Measurements from ENCODE around the gene PARD6A. TPM values are rescaled to one million over a fixed set of nuclear protein-coding genes. Genes with fewer than 3 reads are reported as not detected.

The PARD6A gene, protein sequence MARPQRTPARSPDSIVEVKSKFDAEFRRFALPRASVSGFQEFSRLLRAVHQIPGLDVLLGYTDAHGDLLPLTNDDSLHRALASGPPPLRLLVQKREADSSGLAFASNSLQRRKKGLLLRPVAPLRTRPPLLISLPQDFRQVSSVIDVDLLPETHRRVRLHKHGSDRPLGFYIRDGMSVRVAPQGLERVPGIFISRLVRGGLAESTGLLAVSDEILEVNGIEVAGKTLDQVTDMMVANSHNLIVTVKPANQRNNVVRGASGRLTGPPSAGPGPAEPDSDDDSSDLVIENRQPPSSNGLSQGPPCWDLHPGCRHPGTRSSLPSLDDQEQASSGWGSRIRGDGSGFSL
- 10.8 and 11.2 TPM in 2 replicates for total RNA-seq (2021)
- long read RNA-seq, transcript PARD6A-202 (3 exons, 1,260 nt), result major isoform, 22 of 32 reads
- long read RNA-seq, partial matches to known transcripts, result 2 of 32 reads
- long read RNA-seq, other reads (novel, unspliced or antisense), result 6 of 32 reads

GRCh38 chr16:67660564-67661028, at the start of gene PARD6A:
TSS of gene PARD6A (plus strand) at chr16:67660960. CDS start at chr16:67661039, 79 bp downstream.
- H3K27me3 ChIP-seq (ENCODE audit: insufficient read depth, low read length), result no peaks in the 10 kb centered on the region
- Mint-ChIP-seq H3K27me3 (ENCODE audit: low read depth) (peaks cover 2% of the 10 kb centered on the region), H3K27ac (peak within 1 kb of the TSS; percentile 79 to 98 (median 98); a peak in 6 of 7 replicates), H3K4me3 (peak within 1 kb of the TSS; percentile 85 to 94), H3K4me1 (peaks cover 12 to 24% of the 10 kb centered on the region in 2 experiments), H3K36me3 (ENCODE audit: insufficient read depth in 1 of 3, low read depth in 3 of 3) (peaks cover 10 to 26% (median 10%) of the 10 kb centered on the region in 3 experiments), H3K9me3 (no peaks in the 10 kb centered on the region)
- H2BK15ac ChIP-seq (ENCODE audit: low read depth, low read length), result no peak within 1 kb of the TSS; the same call in 1 of the 2 replicates
- no peak within 1 kb of the TSS for H3K4ac ChIP-seq (ENCODE audit: low read depth, low read length)
- H4K20me1 ChIP-seq (ENCODE audit: control insufficient read depth, insufficient read depth, insufficient read length), result no peaks in the 10 kb centered on the region
- H2BK12ac ChIP-seq (ENCODE audit: insufficient read length, low read depth, low read length), result no peak within 1 kb of the TSS
- H2BK20ac ChIP-seq (ENCODE audit: low read depth, low read length, poor library complexity, severe bottlenecking), result no peak within 1 kb of the TSS
- no peak within 1 kb of the TSS for H4K8ac ChIP-seq (replicated peaks; ENCODE audit: insufficient read length, low read depth, low read length)
- no peaks in the 10 kb centered on the region for H3K9me3 ChIP-seq (ENCODE audit: control insufficient read depth, low read depth, low read length)
- H3K4me2 ChIP-seq (ENCODE audit: insufficient read depth, insufficient read length, low read length), result peak within 1 kb of the TSS; percentile 57
- TF ChIP-seq, protein P1, sequence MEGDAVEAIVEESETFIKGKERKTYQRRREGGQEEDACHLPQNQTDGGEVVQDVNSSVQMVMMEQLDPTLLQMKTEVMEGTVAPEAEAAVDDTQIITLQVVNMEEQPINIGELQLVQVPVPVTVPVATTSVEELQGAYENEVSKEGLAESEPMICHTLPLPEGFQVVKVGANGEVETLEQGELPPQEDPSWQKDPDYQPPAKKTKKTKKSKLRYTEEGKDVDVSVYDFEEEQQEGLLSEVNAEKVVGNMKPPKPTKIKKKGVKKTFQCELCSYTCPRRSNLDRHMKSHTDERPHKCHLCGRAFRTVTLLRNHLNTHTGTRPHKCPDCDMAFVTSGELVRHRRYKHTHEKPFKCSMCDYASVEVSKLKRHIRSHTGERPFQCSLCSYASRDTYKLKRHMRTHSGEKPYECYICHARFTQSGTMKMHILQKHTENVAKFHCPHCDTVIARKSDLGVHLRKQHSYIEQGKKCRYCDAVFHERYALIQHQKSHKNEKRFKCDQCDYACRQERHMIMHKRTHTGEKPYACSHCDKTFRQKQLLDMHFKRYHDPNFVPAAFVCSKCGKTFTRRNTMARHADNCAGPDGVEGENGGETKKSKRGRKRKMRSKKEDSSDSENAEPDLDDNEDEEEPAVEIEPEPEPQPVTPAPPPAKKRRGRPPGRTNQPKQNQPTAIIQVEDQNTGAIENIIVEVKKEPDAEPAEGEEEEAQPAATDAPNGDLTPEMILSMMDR (conservative IDR thresholded peaks at IDR 0.05), result no peak
- no peak within 1 kb of the TSS for H2BK120ac ChIP-seq (ENCODE audit: low read depth, low read length, poor library complexity, severe bottlenecking)
- H3K23ac ChIP-seq (ENCODE audit: insufficient read length, low read depth, low read length), result no peak within 1 kb of the TSS
- WGBS (ENCODE audit: extremely low coverage, insufficient read length, low lambda C conversion rate), result no CpG with 5 or more reads among the region's 48 CpGs
- no peaks in the 10 kb centered on the region for H3K79me1 ChIP-seq (ENCODE audit: insufficient read depth, low read depth, low read length, poor library complexity, severe bottlenecking)
- no peak within 1 kb of the TSS for H2AK5ac ChIP-seq (ENCODE audit: insufficient read length, low read length)
- H3K14ac ChIP-seq (ENCODE audit: insufficient read depth, low read length), result 0 out of 2 replicates have a peak within 1 kb of the TSS, but pooled peaks have one; percentile 54
- H3T11ph ChIP-seq (ENCODE audit: low read length), result no peak within 1 kb of the TSS
- peaks cover 11% of the 10 kb centered on the region for H3K23me2 ChIP-seq (ENCODE audit: insufficient read length, low read depth, low read length, poor library complexity, severe bottlenecking)
- peak; percentile 97 for DNase-seq
- no peak within 1 kb of the TSS for H3K27ac ChIP-seq (ENCODE audit: insufficient read length, low read depth, low read length)
- peak within 1 kb of the TSS; percentile 56 for H3K9ac ChIP-seq (ENCODE audit: extremely low read depth, insufficient read length, low read length)
- H4K5ac ChIP-seq (ENCODE audit: insufficient read length, low read depth, low read length), result no peak within 1 kb of the TSS
- no peak within 1 kb of the TSS for H2BK5ac ChIP-seq (ENCODE audit: insufficient read length, low read length)
- no peak within 1 kb of the TSS for H3K56ac ChIP-seq (ENCODE audit: insufficient read length, low read depth, low read length)
- no peak within 1 kb of the TSS for H2AFZ ChIP-seq (ENCODE audit: low read length)
- no peaks in the 10 kb centered on the region for H3K4me1 ChIP-seq (ENCODE audit: insufficient read depth, low read length)
- peak within 1 kb of the TSS; percentile 29 for H3K18ac ChIP-seq (ENCODE audit: insufficient read length, low read depth, low read length)
- no peak within 1 kb of the TSS for H4K91ac ChIP-seq (ENCODE audit: insufficient read length, low read depth, low read length)
- H3K79me2 ChIP-seq (ENCODE audit: insufficient read depth, low read length), result no peaks in the 10 kb centered on the region
